HG03460 (cell line): ENCODE data around the gene FAM199X.
"Not testable (repeated sequence)": the region's sequence is repeated elsewhere in the genome, so short reads cannot be mapped to it uniquely, and the experiment has no call there.

Experiments
- ATAC-seq: cut with Tn5 transposase; IDR thresholded peaks from one replicate; pipeline ENCODE4 v1.9.1; 2021; ENCODE audit not compliant: unreplicated experiment

FAM199X gene

DNA sequence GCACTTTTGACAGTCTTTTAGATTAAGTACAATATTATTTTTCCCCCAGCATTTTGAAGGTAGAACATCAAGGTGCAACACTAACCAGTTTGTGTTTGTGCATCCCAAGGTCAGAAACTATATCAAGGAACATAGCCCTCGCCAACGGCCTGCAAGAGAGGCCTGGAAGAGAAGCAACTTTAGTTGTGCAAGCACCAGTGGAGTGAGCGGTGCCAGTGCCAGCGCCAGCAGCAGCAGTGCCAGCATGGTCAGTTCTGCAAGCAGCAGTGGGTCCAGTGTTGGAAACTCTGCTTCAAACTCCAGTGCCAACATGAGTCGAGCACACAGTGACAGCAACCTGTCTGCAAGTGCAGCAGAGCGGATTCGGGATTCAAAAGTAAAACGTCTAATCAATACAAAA is 21.7 kb downstream of the FAM199X start:
- ATAC-seq = no peak

DNA sequence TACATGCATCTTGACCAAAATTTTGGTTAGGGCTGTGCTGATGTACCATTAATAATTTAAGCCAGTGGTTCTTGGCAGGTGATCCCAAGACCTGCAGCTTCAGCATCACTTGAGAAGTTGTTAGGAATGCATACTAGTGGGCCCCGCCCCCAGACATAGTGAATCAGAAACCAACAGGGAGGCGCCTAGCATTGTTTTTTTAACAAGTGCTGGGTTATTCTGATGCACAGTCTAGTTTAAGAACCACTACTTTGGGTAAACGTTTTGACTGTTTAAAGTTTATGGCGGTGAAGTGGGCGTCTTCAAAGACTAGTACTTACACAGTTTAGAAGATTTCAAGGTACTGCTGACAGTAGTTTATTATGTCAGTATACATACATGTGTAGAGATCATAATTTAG is 23.6 kb downstream of the FAM199X start:
- ATAC-seq = no peak

DNA sequence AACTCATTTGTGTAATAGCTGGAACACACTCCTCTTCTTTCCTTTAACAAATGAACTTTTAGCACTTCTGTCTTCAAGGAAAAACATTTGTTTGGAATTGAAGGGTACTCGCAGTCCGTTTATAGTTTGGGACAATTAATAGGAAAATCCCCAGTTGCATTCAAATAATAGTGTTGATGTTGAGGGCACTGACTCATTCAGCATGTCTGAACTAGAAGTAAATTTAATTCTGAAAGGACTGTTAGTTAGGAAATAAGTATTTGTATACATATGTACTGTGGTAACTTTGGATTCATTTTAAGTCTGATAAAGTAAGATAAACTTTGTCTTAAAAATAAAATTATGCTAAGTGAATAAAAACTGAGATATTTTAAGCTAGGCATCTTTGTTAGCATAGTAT is 27.2 kb downstream of the FAM199X start:
- no peak for ATAC-seq

DNA sequence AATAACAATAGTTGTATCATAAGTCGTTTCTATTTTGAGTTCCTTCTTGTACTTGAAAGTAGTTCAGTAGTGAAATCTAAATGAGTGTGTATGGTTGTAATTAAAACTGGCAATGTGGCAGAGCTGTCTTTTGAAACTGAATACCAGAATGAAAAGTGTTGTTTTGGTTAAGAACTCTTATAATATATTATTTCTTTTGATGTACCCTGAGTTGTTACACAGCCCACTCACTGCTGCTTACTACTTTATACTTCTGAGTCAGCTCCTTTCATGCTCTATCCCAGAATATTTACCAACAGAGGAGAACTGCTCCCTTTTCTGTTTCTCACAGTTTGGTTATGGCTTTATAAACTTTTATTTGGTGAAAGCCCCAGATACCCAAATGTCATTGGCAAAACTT is 28.8 kb downstream of the FAM199X start:
- no peak for ATAC-seq

DNA sequence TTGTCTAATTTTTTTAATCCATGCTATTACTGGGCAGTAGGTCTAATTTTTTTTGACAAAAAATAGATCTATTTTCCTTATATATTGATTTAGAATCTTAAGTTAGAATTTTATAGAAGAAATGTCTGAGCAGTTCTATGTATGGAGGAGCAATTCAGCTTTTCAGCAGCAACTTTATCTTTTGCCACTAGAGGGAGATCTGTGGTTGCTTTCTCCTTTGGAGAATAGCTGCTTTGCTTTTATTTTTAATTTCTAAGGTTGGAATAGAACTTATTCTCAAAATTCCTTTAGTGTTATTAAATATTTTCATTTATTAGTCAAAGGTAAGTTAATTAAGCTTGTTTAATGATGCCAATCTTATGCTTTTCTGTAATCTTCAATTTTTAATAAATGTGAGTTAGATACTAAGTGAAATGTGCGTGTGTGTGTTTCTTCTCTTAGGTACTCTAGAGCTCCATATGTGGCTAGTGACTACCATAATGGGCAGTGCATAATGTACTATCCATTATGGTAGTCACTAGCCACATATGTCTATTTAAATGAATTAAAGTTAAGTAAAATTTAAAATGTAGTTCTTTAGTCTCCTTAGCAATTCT is 29.3 kb downstream of the FAM199X start:
- no peak for ATAC-seq

DNA sequence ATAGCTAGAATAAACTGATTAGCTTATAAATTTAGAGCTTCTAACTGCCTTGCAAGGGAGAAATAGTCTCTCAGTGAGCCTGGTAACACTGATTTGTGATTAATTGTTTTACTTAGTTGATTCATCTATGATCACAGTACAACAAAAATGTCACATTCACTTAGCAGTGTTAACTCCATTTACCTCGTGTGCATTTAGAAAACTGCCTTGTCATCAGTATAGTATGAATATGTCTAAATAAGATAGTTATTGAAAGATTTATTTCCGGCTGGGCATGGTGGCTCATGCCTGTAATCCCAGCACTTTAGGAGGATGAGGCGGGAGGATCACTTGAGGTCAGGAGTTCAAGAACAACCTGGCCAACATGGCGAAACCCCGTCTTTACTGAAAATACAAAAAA is 39.3 kb downstream of the FAM199X start:
- ATAC-seq = no peak

DNA sequence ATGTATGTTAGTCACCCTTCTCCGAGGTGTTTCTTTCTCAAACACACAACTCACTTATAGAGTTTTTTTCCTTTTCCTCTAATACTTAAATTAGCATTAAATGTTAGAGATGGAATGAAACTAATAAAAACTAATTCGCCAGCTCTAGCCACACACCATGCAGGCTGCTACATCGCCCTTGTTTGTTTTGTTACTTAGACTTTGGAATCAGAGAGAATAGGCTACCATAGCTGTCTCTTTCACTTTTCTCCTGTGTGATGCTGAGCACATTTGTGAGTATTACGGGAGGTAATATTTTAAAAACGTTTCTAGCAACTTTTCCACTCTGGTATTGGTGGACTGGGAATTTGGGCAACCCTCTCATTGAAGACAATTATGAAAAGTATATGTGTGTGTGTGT is 44.9 kb downstream of the FAM199X start:
- no peak for ATAC-seq

DNA sequence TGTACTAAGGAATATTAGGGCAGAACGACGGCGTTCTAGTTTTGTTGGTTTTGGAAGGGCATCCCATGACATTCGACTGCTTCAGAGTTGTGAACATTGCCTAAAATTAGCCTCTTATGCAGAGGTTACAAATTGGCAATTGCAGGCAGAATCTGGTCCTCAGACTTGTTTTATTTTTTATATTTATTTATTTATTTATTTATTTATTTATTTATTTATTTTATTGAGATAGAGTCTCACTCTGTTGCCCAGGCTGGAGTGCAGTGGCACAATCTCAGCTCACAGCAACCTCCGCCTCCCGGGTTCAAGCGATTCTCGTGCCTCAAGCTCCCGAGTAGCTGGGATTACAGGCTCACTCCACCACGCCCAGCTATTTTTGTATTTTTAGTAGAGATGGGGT is 63.8 kb downstream of the FAM199X start:
- ATAC-seq = not testable (repeated sequence)
